HG02798 (cell line): ENCODE data around the gene ERF.
"Not testable (repeated sequence)": the region's sequence is repeated elsewhere in the genome, so short reads cannot be mapped to it uniquely, and the experiment has no call there.

Source experiments
- ATAC-seq: cut with Tn5 transposase; IDR thresholded peaks from one replicate; pipeline ENCODE4 v1.9.1; 2021; ENCODE audit warnings: mild to moderate bottlenecking; ENCODE audit not compliant: unreplicated experiment, poor library complexity

Gene ERF

GRCh38 chr19:42257842-42258241, 2.9 kb upstream of the ERF start:
- ATAC-seq, result not testable (repeated sequence)

GRCh38 chr19:42255766-42256745, 1.1 kb upstream of the ERF start:
- ATAC-seq, result no peak

GRCh38 chr19:42254089-42254849, 659 bp downstream of the ERF start:
- peak; percentile 34 for ATAC-seq

GRCh38 chr19:42253245-42254088, 1.5 kb downstream of the ERF start:
- peak; percentile 11 for ATAC-seq

- no peak for ATAC-seq
These were observed 2.3 kb downstream of the ERF start for GRCh38 chr19:42252365-42253244.

GRCh38 chr19:42251572-42252358, 3.2 kb downstream of the ERF start:
- no peak for ATAC-seq

GRCh38 chr19:42250666-42251531, 4.0 kb downstream of the ERF start:
- ATAC-seq, result no peak

- no peak for ATAC-seq
These were observed 4.7 kb downstream of the ERF start for GRCh38 chr19:42250183-42250665.

GRCh38 chr19:42249769-42250168, 5.2 kb downstream of the ERF start:
- ATAC-seq, result no peak

- no peak for ATAC-seq
These were observed 5.7 kb downstream of the ERF start for GRCh38 chr19:42249149-42249750.

- no peak for ATAC-seq
These were observed 6.4 kb downstream of the ERF start for GRCh38 chr19:42248270-42249148.

- ATAC-seq, result no peak
These were observed 7.2 kb downstream of the ERF start for GRCh38 chr19:42247640-42248199.

- no peak for ATAC-seq
These were observed 7.8 kb downstream of the ERF start for GRCh38 chr19:42246922-42247639.

GRCh38 chr19:42246143-42246921, 8.6 kb downstream of the ERF start:
- no peak for ATAC-seq

- no peak for ATAC-seq
These were observed 9.7 kb downstream of the ERF start for GRCh38 chr19:42245231-42245630.
